NK-92 (cell line): ENCODE data around the gene DRAM2.
"Not testable (repeated sequence)": the region's sequence is repeated elsewhere in the genome, so short reads cannot be mapped to it uniquely, and the experiment has no call there.

Source experiments
- DNase-seq: peaks from one replicate; lab custom pipeline; 2025; ENCODE audit not compliant: unreplicated experiment; lab: John Stamatoyannopoulos, UW

The DRAM2 gene

GRCh38 chr1:111082421-111083203 lies 57.3 kb downstream of the DRAM2 start:
- DNase-seq = no peak

GRCh38 chr1:111079329-111079728 lies 60.6 kb downstream of the DRAM2 start:
- not testable (repeated sequence) for DNase-seq

GRCh38 chr1:111077312-111077711 lies 62.6 kb downstream of the DRAM2 start:
- not testable (repeated sequence) for DNase-seq
